ENCODE results near the gene TLCD1. TPM values are rescaled to one million over a fixed set of nuclear protein-coding genes. Genes with fewer than 3 reads are reported as not detected.
"Not testable (repeated sequence)": the region's sequence is repeated elsewhere in the genome, so short reads cannot be mapped to it uniquely, and the experiment has no call there.

Gene TLCD1
- total RNA-seq, 1 experiment from 2014 or later: 19.4 TPM

GRCh38 chr17:28723159-28723835 lies 2.7 kb downstream of the TLCD1 start:
- peaks cover 83% of the 10 kb centered on the region for H3F3A ChIP-seq (ENCODE audit: insufficient read depth, low read depth)
- intact Hi-C loops (cut with micrococcal nuclease; ENCODE audit: unreplicated experiment): loop anchor here (10.0 kb wide), 1 partner anchor 392 kb away; no protein-coding TSS in a partner anchor

GRCh38 chr17:28722417-28723158 lies 3.4 kb downstream of the TLCD1 start:
- H3K4me3 ChIP-seq: peak overlapping the region; percentile 87; the same call in 1 of the 2 replicates
- H4K20me1 ChIP-seq (ENCODE audit: insufficient read depth): peaks cover 44% of the 10 kb centered on the region
- ChIA-PET CTCF (interaction anchor here (0.6 kb wide), 1 partner anchor 146 kb away, joined by 7 read pairs; the partner anchor contains the start of gene ALDOC), POLR2A (ENCODE audit: unreplicated experiment) (interaction anchor here (0.7 kb wide), 1 partner anchor 78 kb away, joined by 3 read pairs; no protein-coding TSS in a partner anchor)
- H3K27me3 ChIP-seq (ENCODE audit: insufficient read depth, low read depth): no peaks in the 10 kb centered on the region
- no peaks in the 10 kb centered on the region for H3K9me3 ChIP-seq (ENCODE audit: insufficient read depth, low read depth)
- intact Hi-C loops (cut with micrococcal nuclease; ENCODE audit: unreplicated experiment): loop anchor here (10.0 kb wide), 1 partner anchor 392 kb away; no protein-coding TSS in a partner anchor
- peak overlapping the region; percentile 97 for H3K4me2 ChIP-seq
- H3K4me1 ChIP-seq (replicated peaks; ENCODE audit: insufficient read depth): peaks cover 49% of the 10 kb centered on the region
- H3K9me2 ChIP-seq (ENCODE audit: insufficient read depth): no peaks in the 10 kb centered on the region
- DNase-seq: no peak
- BruUV-seq (replicated peaks): no TSS peak
- TF ChIP-seq EZH2 (IDR thresholded peaks at IDR 0.05; ENCODE audit: low read depth): no peak
- peaks cover 62% of the 10 kb centered on the region for H3K79me2 ChIP-seq (ENCODE audit: low read depth)
- peak overlapping the region; percentile 82 for H3K27ac ChIP-seq
- peaks cover 36% of the 10 kb centered on the region for H3K36me3 ChIP-seq (ENCODE audit: low read depth)
- H2AFZ ChIP-seq: no peak overlapping the region
- peaks cover 79% of the 10 kb centered on the region for H3F3A ChIP-seq (ENCODE audit: insufficient read depth, low read depth)

More at GRCh38 chr17:28723159-28723835, 2.7 kb downstream of the TLCD1 start:
- Histone ChIP-seq H3K4me1 (replicated peaks; ENCODE audit: insufficient read depth) (peaks cover 48% of the 10 kb centered on the region), H3K27me3 (ENCODE audit: insufficient read depth, low read depth) (no peaks in the 10 kb centered on the region), H4K20me1 (ENCODE audit: insufficient read depth) (peaks cover 44% of the 10 kb centered on the region), H3K27ac (peak overlapping the region; percentile 82), H3K79me2 (ENCODE audit: low read depth) (peaks cover 59% of the 10 kb centered on the region), H3K4me2 (peak overlapping the region; percentile 97), H3K9me3 (ENCODE audit: insufficient read depth, low read depth) (no peaks in the 10 kb centered on the region), H2AFZ (no peak overlapping the region), H3K36me3 (ENCODE audit: low read depth) (peaks cover 36% of the 10 kb centered on the region), H3K9me2 (ENCODE audit: insufficient read depth) (no peaks in the 10 kb centered on the region), H3K4me3 (peak overlapping the region; percentile 87; the same call in 1 of the 2 replicates)
- no peak for DNase-seq
- no TSS peak for BruUV-seq (replicated peaks)
- ChIA-PET CTCF (no interaction called here), POLR2A (ENCODE audit: unreplicated experiment) (no interaction called here)
- TF ChIP-seq EZH2 (IDR thresholded peaks at IDR 0.05; ENCODE audit: low read depth) (no peak), CTCF (conservative IDR thresholded peaks at IDR 0.05) (no peak)

- H3K36me3 ChIP-seq (ENCODE audit: low read depth): peaks cover 36% of the 10 kb centered on the region
- H3K9me3 ChIP-seq (ENCODE audit: insufficient read depth, low read depth); DNase-seq; BruUV-seq (replicated peaks); H2AFZ ChIP-seq; POLR2A ChIA-PET (ENCODE audit: unreplicated experiment); H3K9me2 ChIP-seq (ENCODE audit: insufficient read depth); H3K27me3 ChIP-seq (ENCODE audit: insufficient read depth, low read depth); CTCF ChIA-PET: not testable (repeated sequence)
- intact Hi-C loops (cut with micrococcal nuclease; ENCODE audit: unreplicated experiment): loop anchor here (10.0 kb wide), 1 partner anchor 394 kb away; no protein-coding TSS in a partner anchor
- H3K4me1 ChIP-seq (replicated peaks; ENCODE audit: insufficient read depth): peaks cover 52% of the 10 kb centered on the region
- H3F3A ChIP-seq (ENCODE audit: insufficient read depth, low read depth): peaks cover 71% of the 10 kb centered on the region
- peak overlapping the region; percentile 97 for H3K4me2 ChIP-seq
- H3K4me3 ChIP-seq: peak overlapping the region; percentile 87
- H3K79me2 ChIP-seq (ENCODE audit: low read depth): peaks cover 78% of the 10 kb centered on the region
- peak overlapping the region; percentile 82 for H3K27ac ChIP-seq
- H4K20me1 ChIP-seq (ENCODE audit: insufficient read depth): peaks cover 44% of the 10 kb centered on the region
These were observed 5.1 kb downstream of the TLCD1 start for GRCh38 chr17:28720997-28721329.

All from PC-9 (cell line).